Endothelial cell of umbilical vein (primary cell): ENCODE measurements around the gene MCC. TPM values are rescaled to one million over a fixed set of nuclear protein-coding genes. Genes with fewer than 3 reads are reported as not detected.

Experiments used
- BruUV-seq: library from RNA; stranded (reverse); fragments of 400-500 nt; replicated peaks from 2 replicates; lab custom pipeline; 2021; lab: Mats Ljungman, UMichigan
- CTCF ChIA-PET: fragments of 300-600, 350-600 bp; sonication (Branson Sonifier 250); formaldehyde crosslinking; loops from one replicate; lab custom pipeline; 2021; ENCODE audit warnings: antibody characterized with exemption, inconsistent platforms; lab: Charles Lee
- POLR2A ChIA-PET: fragments of 300-600, 350-600 bp; sonication (Branson Sonifier 250); formaldehyde crosslinking; loops from one replicate; lab custom pipeline; 2021; ENCODE audit warnings: antibody characterized with exemption, inconsistent platforms; lab: Charles Lee
- DNase-seq: peaks from one replicate; pipeline ENCODE4 v3.0.0-alpha.2; 2011; ENCODE audit warnings: low read depth, low spot score
- FAIRE-seq: peaks from 2 replicates; lab custom pipeline; 2011; peaks lifted over from hg19 to GRCh38; lab: Jason Lieb, UNC
- H2AFZ ChIP-seq: 2 replicates; pipeline ENCODE4 v1.6.0; 2012; ENCODE audit warnings: low read depth, low read length, control low read depth, inconsistent platforms
- H3K27ac ChIP-seq: 2 replicates; pipeline ENCODE4 v1.5.1; 2011; ENCODE audit warnings: low read depth, mild to moderate bottlenecking, control low read depth, low read length, moderate library complexity; ENCODE audit not compliant: insufficient read depth
- H3K27me3 ChIP-seq, 2 experiments: 2 replicates each; pipeline versions ENCODE4 v1.6.0 to v1.6.1; 2011; ENCODE audit warnings: low read length in 2 of 2, mixed read lengths in 1 of 2; ENCODE audit not compliant: control insufficient read depth in 2 of 2, insufficient read depth in 2 of 2
- H3K36me3 ChIP-seq, 2 experiments: 2 replicates in 1 of 2; 3 replicates in 1 of 2; pipeline ENCODE4 v1.5.1; 2011; ENCODE audit warnings: low read length in 2 of 2, mild to moderate bottlenecking in 1 of 2, moderate library complexity in 1 of 2; ENCODE audit not compliant: control insufficient read depth in 2 of 2, insufficient read depth in 2 of 2; ENCODE audit errors: extremely low read depth in 1 of 2
- H3K4me1 ChIP-seq: 3 replicates; pipeline ENCODE4 v1.5.1; 2011; ENCODE audit warnings: mild to moderate bottlenecking, low read length; ENCODE audit not compliant: control insufficient read depth, insufficient read depth; ENCODE audit errors: extremely low read depth
- H3K4me2 ChIP-seq: 2 replicates; pipeline ENCODE4 v1.6.1; 2011; ENCODE audit warnings: low read length, control low read depth, mixed read lengths; ENCODE audit not compliant: insufficient read depth
- H3K4me3 ChIP-seq, 3 experiments: fragments of 200-600 bp in 1 of 3; sonication (generic), shearing (Covaris generic) in 1 of 3; replicated peaks in 1 of 3; 2 replicates each; pipeline ENCODE4 v1.5.1; 2011 to 2016; ENCODE audit warnings: control low read depth in 3 of 3, low read length in 3 of 3, mild to moderate bottlenecking in 2 of 3, inconsistent platforms in 1 of 3, low read depth in 1 of 3, moderate library complexity in 1 of 3; ENCODE audit not compliant: insufficient read depth in 1 of 3
- H3K79me2 ChIP-seq: 2 replicates; pipeline ENCODE4 v1.6.0; 2012; ENCODE audit warnings: low read length, inconsistent platforms; ENCODE audit not compliant: control insufficient read depth, insufficient read depth
- H3K9ac ChIP-seq: replicated peaks from 2 replicates; pipeline ENCODE3; 2011; ENCODE audit warnings: low read length, control low read depth; ENCODE audit not compliant: insufficient read depth; ENCODE audit errors: extremely low read depth
- H3K9me1 ChIP-seq: replicated peaks from 3 replicates; pipeline ENCODE4 v1.6.0; 2011; ENCODE audit warnings: mild to moderate bottlenecking, low read length; ENCODE audit not compliant: control insufficient read depth, insufficient read depth; ENCODE audit errors: extremely low read depth
- H3K9me3 ChIP-seq: replicated peaks from 2 replicates; pipeline ENCODE4 v1.5.1; 2012; ENCODE audit warnings: low read length, inconsistent platforms; ENCODE audit not compliant: control insufficient read depth, insufficient read depth
- H4K20me1 ChIP-seq: replicated peaks from 2 replicates; pipeline ENCODE3; 2011; ENCODE audit warnings: mild to moderate bottlenecking, low read length; ENCODE audit not compliant: control insufficient read depth, insufficient read depth; ENCODE audit errors: extremely low read depth
- EZH2 ChIP-seq: IDR thresholded peaks from 2 replicates; pipeline ENCODE4 v1.6.1; 2012; ENCODE audit warnings: borderline replicate concordance, low read depth, mild to moderate bottlenecking, moderate library complexity, low read length, inconsistent platforms; ENCODE audit not compliant: severe bottlenecking
- FOS ChIP-seq: IDR thresholded peaks from 2 replicates; pipeline ENCODE4 v1.6.1; 2011; ENCODE audit warnings: mild to moderate bottlenecking, low read length, moderate library complexity, borderline replicate concordance; ENCODE audit not compliant: insufficient read depth
- GATA2 ChIP-seq: IDR thresholded peaks from 2 replicates; pipeline ENCODE4 v1.7.0; 2011; ENCODE audit warnings: low read depth, mild to moderate bottlenecking, moderate library complexity, mixed read lengths, low read length; ENCODE audit not compliant: insufficient read length, insufficient read depth
- JUN ChIP-seq: IDR thresholded peaks from 2 replicates; pipeline ENCODE4 v1.6.1; 2011; ENCODE audit warnings: borderline replicate concordance, low read depth; ENCODE audit not compliant: insufficient read length, insufficient read depth
- MYC ChIP-seq: IDR thresholded peaks from one replicate; pipeline ENCODE4 v1.6.1; 2011; ENCODE audit warnings: mild to moderate bottlenecking, low read depth, low read length
- POLR2A ChIP-seq: IDR thresholded peaks from 2 replicates; pipeline ENCODE4 v1.6.1; 2012; ENCODE audit warnings: low read depth, mild to moderate bottlenecking, control low read depth, low read length
- POLR2AphosphoS5 ChIP-seq: IDR thresholded peaks from 2 replicates; pipeline ENCODE4 v1.6.1; 2012; ENCODE audit warnings: low read depth, mild to moderate bottlenecking, control low read depth, low read length, moderate library complexity; ENCODE audit not compliant: insufficient read depth
- dilution Hi-C: fragments of 300-500 bp; cut with MboI; formaldehyde crosslinking; loops from one replicate; pipeline ENCODE4 v1.15.0; 2019; ENCODE audit warnings: low sequenced_read_pairs; ENCODE audit not compliant: extremely low pct_ligation_motif_present
- intact Hi-C: fragments of 100-400 bp; cut with micrococcal nuclease; formaldehyde crosslinking; loops from one replicate; pipeline ENCODE4 v1.10.0; 2022
- polyA plus RNA-seq, 4 experiments: library from polyadenylated mRNA; depleted of rRNA in 3 of 4; stranded (reverse) in 3 of 4; unstranded in 1 of 4; fragments of >200 nt; gene quantifications; 2 replicates each; pipeline versions ENCODE4 v1.2.1 to v1.2.3, GENCODE V29; 2011 to 2012; ENCODE audit warnings: missing spikeins in 1 of 4
- total RNA-seq: library from RNA; stranded (reverse); gene quantifications from 2 replicates; pipeline ENCODE4 v1.2.3, GENCODE V29; 2021
- TF ChIP-seq, protein P1 (sequence below): IDR thresholded peaks from 2 replicates; pipeline ENCODE4 v1.6.1; 2011; ENCODE audit not compliant: insufficient read depth, insufficient read length
- TF ChIP-seq, protein P2 (sequence below), 2 donors: IDR thresholded peaks; 1 replicate in 1 of 2; 2 replicates in 1 of 2; pipeline ENCODE4 v1.5.1; 2011; ENCODE audit warnings: low read length in 2 of 2, mild to moderate bottlenecking in 2 of 2, moderate library complexity in 2 of 2, control low read depth in 1 of 2, inconsistent platforms in 1 of 2, low read depth in 1 of 2; ENCODE audit not compliant: insufficient read depth in 1 of 2; ENCODE audit errors: extremely low read depth in 1 of 2

MCC gene
- total and polyA plus RNA-seq, 2 donors (not counting 3 experiments of a cell fraction or from before 2014, with no cell fraction given): 6.9 to 27.5 TPM

DNA sequence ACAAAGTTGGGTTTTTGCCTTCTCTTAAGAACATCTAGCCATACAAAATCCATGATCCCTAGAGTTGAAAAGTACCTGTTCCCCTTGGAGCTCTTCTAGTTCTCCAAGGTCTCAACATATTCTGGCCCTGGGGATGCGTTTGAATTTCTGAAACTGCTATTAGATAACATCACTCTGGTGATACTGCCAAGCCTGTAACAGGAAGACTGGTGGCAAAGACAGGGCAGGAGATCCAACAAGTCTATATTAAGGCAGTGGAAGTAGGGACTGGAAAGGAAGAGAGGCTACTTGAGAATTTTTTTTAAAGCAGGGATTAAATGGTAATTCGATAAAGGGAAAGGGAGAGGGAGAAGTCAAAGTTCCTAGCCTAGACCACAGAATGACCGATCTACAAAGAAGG lies 264.9 kb downstream of the MCC start:
- ChIA-PET POLR2A (no interaction called here), CTCF (interaction anchor here (1.0 kb wide), 1 partner anchor 51 kb away, joined by 3 read pairs; no protein-coding TSS in a partner anchor)
- DNase-seq (no peak), FAIRE-seq (no peak)
- Histone ChIP-seq H4K20me1 (peaks cover 4% of the 10 kb centered on the region), H3K36me3 (no peaks in the 10 kb centered on the region), H3K4me1 (peaks cover 53% of the 10 kb centered on the region), H3K27me3 (no peaks in the 10 kb centered on the region), H3K79me2 (peaks cover 2% of the 10 kb centered on the region), H3K4me2 (no peak overlapping the region), H3K4me3 (no peak overlapping the region), H3K9ac (no peak overlapping the region), H3K9me3 (no peaks in the 10 kb centered on the region), H2AFZ (no peak overlapping the region), H3K27ac (no peak overlapping the region), H3K9me1 (no peaks in the 10 kb centered on the region)
- no TSS peak for BruUV-seq
- intact Hi-C loops (no loop called here), dilution Hi-C loops (no loop called here)
- TF ChIP-seq, protein P1, sequence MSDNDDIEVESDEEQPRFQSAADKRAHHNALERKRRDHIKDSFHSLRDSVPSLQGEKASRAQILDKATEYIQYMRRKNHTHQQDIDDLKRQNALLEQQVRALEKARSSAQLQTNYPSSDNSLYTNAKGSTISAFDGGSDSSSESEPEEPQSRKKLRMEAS: no peak
- TF ChIP-seq FOS: no peak
- no peak for TF ChIP-seq GATA2
- TF ChIP-seq POLR2AphosphoS5: no peak
- no peak for TF ChIP-seq MYC
- TF ChIP-seq, protein P2, sequence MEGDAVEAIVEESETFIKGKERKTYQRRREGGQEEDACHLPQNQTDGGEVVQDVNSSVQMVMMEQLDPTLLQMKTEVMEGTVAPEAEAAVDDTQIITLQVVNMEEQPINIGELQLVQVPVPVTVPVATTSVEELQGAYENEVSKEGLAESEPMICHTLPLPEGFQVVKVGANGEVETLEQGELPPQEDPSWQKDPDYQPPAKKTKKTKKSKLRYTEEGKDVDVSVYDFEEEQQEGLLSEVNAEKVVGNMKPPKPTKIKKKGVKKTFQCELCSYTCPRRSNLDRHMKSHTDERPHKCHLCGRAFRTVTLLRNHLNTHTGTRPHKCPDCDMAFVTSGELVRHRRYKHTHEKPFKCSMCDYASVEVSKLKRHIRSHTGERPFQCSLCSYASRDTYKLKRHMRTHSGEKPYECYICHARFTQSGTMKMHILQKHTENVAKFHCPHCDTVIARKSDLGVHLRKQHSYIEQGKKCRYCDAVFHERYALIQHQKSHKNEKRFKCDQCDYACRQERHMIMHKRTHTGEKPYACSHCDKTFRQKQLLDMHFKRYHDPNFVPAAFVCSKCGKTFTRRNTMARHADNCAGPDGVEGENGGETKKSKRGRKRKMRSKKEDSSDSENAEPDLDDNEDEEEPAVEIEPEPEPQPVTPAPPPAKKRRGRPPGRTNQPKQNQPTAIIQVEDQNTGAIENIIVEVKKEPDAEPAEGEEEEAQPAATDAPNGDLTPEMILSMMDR (IDR thresholded peaks at IDR 0.05; ENCODE audit: extremely low read depth in 1 of 2, insufficient read depth in 1 of 2, low read depth in 1 of 2, low read length in 2 of 2): no peak
- no peak for TF ChIP-seq EZH2
- no peak for TF ChIP-seq JUN
- no peak for TF ChIP-seq POLR2A
